ENCODE data around the gene RNF151. TPM values are rescaled to one million over a fixed set of nuclear protein-coding genes. Genes with fewer than 3 reads are reported as not detected.
A peak's percentile ranks its signal among the peaks of the same experiment; 100 is the strongest.

RNF151 gene
- total and polyA plus RNA-seq, 8 donors = 0.12 to 0.61 TPM; not detected in 6

DNA sequence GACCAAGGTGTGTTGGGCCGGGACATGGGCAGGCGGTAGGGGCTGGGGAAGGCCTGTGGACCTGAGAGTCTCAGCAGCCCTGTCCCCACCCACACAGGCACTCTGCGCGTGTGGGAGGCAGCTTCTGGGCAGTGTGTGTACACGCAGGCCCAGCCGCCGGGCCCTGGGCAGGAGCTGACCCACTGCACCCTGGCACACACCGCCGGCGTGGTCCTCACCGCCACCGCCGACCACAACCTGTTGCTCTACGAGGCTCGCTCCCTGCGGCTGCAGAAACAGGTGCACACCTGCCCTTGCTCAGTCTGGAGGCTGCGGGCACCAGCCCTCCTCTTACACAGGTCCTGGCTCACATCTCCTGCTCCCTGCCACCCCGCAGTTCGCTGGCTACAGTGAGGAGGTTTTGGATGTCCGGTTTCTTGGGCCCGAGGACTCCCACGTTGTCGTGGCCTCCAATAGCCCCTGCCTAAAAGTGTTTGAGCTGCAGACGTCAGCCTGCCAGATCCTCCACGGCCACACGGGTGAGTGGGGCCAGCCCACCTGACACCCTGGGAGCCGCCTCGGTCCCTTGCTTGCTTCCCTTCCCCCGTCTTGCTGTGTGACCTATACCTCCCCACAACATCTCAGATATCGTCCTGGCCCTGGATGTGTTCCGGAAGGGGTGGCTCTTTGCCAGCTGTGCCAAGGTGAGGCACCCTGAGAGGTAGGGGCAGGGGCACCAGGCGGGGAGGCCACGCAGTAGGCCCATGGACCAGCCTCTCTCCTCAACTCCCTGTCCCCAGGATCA lies 9.0 kb downstream of the RNF151 start:
- H3K9me3 ChIP-seq = no peaks in the 10 kb centered on the region
- H3K36me3 ChIP-seq = peaks cover 0 to 29% (median 14%) of the 10 kb centered on the region in 3 donors
- FAIRE-seq (no peak), ATAC-seq (no peak), DNase-seq (peak in 2 of 6 donors; percentile 59 to 73)
- H3K4me3 ChIP-seq = no peak overlapping the region
- no peaks in the 10 kb centered on the region for H3K27me3 ChIP-seq
- no peak overlapping the region for H3K27ac ChIP-seq
- H3K4me1 ChIP-seq = peaks cover 0 to 20% (median 13%) of the 10 kb centered on the region in 3 donors
- intact Hi-C loops (cut with DNase I) = no loop called here
- TF ChIP-seq, protein P1, sequence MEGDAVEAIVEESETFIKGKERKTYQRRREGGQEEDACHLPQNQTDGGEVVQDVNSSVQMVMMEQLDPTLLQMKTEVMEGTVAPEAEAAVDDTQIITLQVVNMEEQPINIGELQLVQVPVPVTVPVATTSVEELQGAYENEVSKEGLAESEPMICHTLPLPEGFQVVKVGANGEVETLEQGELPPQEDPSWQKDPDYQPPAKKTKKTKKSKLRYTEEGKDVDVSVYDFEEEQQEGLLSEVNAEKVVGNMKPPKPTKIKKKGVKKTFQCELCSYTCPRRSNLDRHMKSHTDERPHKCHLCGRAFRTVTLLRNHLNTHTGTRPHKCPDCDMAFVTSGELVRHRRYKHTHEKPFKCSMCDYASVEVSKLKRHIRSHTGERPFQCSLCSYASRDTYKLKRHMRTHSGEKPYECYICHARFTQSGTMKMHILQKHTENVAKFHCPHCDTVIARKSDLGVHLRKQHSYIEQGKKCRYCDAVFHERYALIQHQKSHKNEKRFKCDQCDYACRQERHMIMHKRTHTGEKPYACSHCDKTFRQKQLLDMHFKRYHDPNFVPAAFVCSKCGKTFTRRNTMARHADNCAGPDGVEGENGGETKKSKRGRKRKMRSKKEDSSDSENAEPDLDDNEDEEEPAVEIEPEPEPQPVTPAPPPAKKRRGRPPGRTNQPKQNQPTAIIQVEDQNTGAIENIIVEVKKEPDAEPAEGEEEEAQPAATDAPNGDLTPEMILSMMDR (IDR thresholded peaks at IDR 0.05) = no peak
- 90 to 93% methylated on average over 33 of the region's 33 CpGs for WGBS, 2 donors

DNA sequence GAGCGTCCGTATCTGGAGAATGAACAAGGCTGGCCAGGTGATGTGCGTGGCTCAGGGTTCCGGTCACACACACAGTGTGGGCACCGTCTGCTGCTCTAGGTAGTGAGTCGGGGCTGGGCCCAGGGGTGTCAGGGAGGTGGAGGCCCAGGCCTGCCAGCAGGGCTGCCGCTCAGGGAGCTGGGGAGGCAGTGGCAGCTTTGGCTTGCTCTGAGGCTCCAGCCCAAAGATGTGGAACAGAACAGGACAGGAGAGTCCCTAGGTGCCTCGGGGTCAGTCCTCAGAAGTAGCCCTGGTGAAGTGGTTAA lies 9.5 kb downstream of the RNF151 start:
- Histone ChIP-seq H3K27me3 (no peaks in the 10 kb centered on the region), H3K4me3 (no peak overlapping the region), H3K9me3 (no peaks in the 10 kb centered on the region), H3K36me3 (peaks cover 0 to 29% (median 14%) of the 10 kb centered on the region in 3 donors), H3K27ac (no peak overlapping the region), H3K4me1 (peaks cover 0 to 20% (median 10%) of the 10 kb centered on the region in 3 donors)
- WGBS, 2 donors = 93 to 94% methylated on average over 8 of the region's 8 CpGs
- ATAC-seq = no peak
- peak in 1 of 6 donors; percentile 67 for DNase-seq
- TF ChIP-seq, protein P1 (IDR thresholded peaks at IDR 0.05) = no peak
- intact Hi-C loops (cut with DNase I) = no loop called here
- FAIRE-seq = no peak

DNA sequence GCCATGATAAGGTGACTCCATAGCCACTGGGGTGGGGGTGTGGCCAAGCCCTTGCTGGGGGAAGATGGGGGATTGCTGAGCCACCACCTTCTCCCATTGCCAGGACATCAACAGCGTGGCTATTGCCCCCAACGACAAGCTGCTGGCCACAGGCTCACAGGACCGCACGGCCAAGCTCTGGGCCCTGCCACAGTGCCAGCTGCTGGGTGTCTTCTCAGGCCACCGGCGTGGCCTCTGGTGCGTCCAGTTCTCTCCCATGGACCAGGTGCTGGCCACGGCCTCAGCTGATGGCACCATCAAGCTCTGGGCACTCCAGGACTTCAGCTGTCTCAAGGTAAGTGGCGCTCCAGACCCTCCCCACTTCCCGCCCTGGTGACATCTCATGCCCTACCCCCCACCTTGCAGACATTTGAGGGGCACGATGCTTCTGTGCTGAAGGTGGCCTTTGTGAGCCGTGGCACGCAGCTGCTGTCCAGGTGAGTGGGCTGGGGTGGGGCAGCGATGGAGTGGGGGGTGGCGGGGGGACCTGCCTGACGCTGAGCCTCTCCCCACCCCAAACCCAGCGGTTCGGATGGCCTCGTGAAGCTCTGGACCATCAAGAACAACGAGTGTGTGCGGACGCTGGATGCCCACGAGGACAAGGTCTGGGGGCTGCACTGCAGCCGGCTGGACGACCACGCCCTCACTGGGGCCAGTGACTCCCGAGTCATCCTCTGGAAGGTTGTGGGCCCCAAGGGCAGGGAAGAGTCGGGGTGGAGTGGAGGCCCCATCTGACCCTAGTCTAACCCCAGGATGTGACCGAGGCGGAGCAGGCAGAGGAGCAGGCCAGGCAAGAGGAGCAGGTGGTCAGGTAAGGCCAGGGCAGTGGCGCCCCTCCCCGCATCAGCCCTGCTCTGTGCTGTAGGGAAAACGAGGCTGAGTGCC lies 10.6 kb downstream of the RNF151 start:
- Histone ChIP-seq H3K4me1 (peaks cover 0 to 20% (median 10%) of the 10 kb centered on the region in 3 donors), H3K27ac (no peak overlapping the region), H3K9me3 (no peaks in the 10 kb centered on the region), H3K27me3 (no peaks in the 10 kb centered on the region), H3K36me3 (peaks cover 0 to 29% (median 14%) of the 10 kb centered on the region in 3 donors), H3K4me3 (no peak overlapping the region)
- TF ChIP-seq, protein P1 (IDR thresholded peaks at IDR 0.05) = no peak
- DNase-seq (peak in 2 of 6 donors; percentile 50 to 84), FAIRE-seq (no peak), ATAC-seq (no peak)
- WGBS, 2 donors = 90 to 95% methylated on average over 33 of the region's 33 CpGs
- intact Hi-C loops (cut with DNase I) = no loop called here

DNA sequence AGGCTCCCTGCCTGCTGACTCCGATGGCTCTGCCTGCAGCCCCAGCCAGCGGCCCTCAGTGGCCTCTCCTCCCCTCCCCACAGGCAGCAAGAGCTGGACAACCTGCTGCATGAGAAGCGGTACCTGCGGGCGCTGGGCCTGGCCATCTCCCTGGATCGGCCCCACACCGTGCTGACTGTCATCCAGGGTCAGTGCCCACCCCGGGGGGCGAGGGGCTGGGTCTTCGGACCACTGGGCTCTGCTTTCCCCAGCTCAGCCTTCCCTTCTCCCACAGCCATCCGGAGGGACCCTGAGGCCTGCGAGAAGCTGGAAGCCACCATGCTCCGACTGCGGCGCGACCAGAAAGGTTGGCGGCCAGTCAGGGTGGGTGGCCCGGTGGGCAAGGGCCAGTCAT lies 11.2 kb downstream of the RNF151 start:
- Histone ChIP-seq H3K36me3 (peaks cover 0 to 29% (median 14%) of the 10 kb centered on the region in 3 donors), H3K4me1 (peaks cover 0 to 15% (median 5%) of the 10 kb centered on the region in 3 donors), H3K27me3 (no peaks in the 10 kb centered on the region), H3K27ac (no peak overlapping the region), H3K4me3 (no peak overlapping the region), H3K9me3 (no peaks in the 10 kb centered on the region)
- ATAC-seq (no peak), DNase-seq (peak in 1 of 6 donors; percentile 88), FAIRE-seq (no peak)
- 93 to 97% methylated on average over 18 of the region's 18 CpGs for whole genome bisulfite sequencing, 2 donors
- intact Hi-C loops (cut with DNase I) = no loop called here
- TF ChIP-seq, protein P1 (IDR thresholded peaks at IDR 0.05) = no peak

All from pancreas (tissue), 10 donors.